Right lobe of liver (tissue), 4 donors: ENCODE data around the gene CAMTA1.

Experiments used
- POLR2A ChIP-seq: fragments of 450-650 bp; IDR thresholded peaks from one replicate; pipeline ENCODE4 v1.6.1; 2017; ENCODE audit warnings: antibody characterized with exemption, mild to moderate bottlenecking
- TF ChIP-seq, protein P1 (sequence below), 4 donors: fragments of 200-600 bp in 3 of 4; fragments of 450-650 bp in 1 of 4; IDR thresholded peaks; one replicate each; pipeline versions ENCODE4 v1.5.1 to v1.8.0; 2016 to 2022; ENCODE audit warnings: antibody characterized with exemption in 4 of 4, mild to moderate bottlenecking in 2 of 4
- donor health status: DM: no; HTN: no; CAD: no.
- donor health status: DM: no; HTN: no; CAD: no.
- donor health status: DM: no; HTN: yes; CAD: no.

DNA sequence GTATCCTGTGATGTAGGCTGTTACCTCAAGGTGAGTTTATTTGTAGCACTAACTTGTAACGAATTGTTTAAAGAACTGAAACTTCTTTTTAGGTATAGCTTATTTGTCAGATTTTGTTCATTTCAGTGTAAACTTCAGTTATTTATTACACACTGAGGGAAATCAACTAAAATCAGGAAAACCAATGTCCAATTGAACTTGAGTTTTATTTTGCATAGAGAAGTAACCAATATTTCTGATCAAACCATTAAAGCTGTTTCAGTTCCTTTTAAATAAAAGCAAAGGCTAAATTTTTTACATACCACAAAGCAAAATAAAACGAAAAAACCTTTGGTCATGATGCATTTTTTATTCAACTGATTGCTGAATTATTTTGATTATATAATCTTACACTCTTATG, 103.6 kb downstream of the CAMTA1 start:
- TF ChIP-seq, protein P1, sequence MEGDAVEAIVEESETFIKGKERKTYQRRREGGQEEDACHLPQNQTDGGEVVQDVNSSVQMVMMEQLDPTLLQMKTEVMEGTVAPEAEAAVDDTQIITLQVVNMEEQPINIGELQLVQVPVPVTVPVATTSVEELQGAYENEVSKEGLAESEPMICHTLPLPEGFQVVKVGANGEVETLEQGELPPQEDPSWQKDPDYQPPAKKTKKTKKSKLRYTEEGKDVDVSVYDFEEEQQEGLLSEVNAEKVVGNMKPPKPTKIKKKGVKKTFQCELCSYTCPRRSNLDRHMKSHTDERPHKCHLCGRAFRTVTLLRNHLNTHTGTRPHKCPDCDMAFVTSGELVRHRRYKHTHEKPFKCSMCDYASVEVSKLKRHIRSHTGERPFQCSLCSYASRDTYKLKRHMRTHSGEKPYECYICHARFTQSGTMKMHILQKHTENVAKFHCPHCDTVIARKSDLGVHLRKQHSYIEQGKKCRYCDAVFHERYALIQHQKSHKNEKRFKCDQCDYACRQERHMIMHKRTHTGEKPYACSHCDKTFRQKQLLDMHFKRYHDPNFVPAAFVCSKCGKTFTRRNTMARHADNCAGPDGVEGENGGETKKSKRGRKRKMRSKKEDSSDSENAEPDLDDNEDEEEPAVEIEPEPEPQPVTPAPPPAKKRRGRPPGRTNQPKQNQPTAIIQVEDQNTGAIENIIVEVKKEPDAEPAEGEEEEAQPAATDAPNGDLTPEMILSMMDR (IDR thresholded peaks at IDR 0.05), result no peak
- no peak for TF ChIP-seq POLR2A
